HG03280 (cell line): Measurements from ENCODE around the gene C13orf46.

Experiments used
- ATAC-seq: cut with Tn5 transposase; IDR thresholded peaks from one replicate; pipeline ENCODE4 v1.9.1; 2021; ENCODE audit warnings: mild to moderate bottlenecking, moderate library complexity; ENCODE audit not compliant: unreplicated experiment

Gene C13orf46

DNA sequence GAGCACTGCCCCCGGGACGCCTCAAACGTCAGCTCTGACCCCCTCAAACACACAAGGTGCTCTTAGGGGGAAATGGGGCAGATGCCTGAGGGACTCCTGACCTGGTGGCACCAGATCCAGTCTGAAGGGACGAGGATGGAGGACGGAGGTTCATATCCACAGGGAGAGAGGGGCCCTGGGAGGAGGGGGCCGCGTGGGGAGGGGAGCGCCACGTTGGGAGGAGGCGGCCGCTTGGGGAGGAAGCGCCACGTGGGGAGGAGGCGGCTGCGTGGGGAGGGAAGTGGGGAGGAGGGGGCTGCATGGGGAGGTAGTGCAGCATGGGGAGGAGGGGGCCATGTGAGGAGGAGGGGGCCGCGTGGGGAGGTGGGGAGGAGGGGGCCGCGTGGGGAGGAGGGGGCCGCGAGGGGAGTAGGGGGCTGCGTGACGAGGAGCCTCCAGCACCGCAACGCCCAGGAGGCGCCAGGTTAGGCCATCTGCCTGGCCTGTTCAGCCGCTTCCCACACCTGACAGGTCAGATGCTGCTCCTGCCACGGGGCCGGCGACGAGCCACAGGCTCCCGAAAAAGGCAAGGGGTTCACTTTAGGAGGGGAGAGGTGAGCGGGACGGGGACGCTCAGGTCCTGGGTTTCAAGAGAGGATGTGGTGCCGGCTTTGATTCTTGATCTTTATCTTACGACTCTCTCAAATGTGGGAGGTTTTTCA lies 36.7 kb upstream of the C13orf46 start:
- ATAC-seq, result no peak

DNA sequence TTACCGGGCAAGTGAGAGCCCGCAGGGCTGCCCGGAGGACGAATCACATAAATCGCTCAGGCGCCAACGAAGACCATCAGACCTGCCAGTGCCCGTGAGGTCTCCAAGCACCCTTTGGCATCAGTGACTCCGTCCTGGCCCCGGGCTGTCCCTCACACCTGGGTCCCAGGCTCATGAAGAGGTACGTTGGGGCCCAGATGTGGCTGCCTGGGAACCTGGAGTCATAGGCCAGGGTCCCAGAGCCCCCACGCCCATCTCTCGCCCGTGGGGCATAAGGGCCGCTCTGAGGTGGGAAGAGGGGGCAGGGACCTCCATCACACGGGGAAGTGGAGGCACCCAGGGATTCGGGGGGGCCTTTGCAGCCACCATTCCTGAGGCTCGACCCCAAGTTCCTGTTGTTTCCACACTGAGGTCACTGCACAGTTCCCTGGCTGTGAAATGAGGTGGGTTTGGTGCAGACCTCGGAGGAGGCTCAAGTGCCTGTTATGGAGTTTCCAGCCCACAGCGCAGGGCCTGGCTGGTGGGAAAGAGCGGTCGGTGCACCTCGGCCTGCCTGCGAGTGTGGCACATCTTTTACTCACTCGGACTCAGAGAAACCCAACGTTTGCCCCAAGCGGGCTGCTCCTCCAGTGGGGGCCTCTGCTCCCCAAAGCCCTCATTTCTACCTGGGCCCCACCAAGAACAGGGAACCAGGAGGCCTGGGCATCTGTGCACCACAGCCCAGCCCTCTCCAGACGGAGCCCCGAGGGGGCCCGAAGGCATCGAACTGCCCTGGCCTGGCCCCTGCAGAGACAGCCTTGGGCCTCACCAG lies 35.9 kb upstream of the C13orf46 start:
- no peak for ATAC-seq

DNA sequence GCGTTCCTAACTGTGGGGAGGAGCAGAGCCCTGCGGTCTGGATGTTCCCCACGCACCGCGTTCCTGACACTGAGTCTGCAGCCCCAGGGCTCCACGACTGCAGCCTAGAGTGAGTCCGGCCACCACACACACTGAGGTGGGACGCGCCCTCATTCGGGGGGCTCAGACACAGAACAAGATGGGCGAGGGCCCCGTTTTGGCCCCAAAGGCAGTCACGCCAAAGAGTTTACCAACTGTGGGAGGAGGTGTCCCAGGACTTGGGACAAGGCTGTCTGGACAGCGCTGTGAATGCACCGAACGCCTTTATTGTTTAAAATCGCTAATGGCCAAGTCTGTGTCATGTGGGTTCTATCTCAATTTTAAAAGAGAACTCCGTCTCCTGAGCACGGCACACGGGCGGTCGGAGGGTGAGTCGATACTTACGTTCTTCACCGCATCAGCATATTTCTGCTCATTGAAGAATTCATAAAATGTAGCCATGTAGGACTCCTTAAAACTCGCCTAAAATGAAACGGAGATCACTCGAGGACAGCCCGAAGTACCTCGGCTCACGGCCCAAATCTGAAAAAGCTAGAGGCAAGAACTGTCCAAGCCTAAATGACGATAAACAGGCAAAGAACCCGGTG lies 35.2 kb upstream of the C13orf46 start:
- no peak for ATAC-seq

GRCh38 chr13:114007566-114007965 lies 33.7 kb upstream of the C13orf46 start:
- no peak for ATAC-seq

GRCh38 chr13:114005206-114005724 lies 31.4 kb upstream of the C13orf46 start:
- ATAC-seq, result no peak

- no peak for ATAC-seq
Measured at GRCh38 chr13:114004420-114005205, 30.7 kb upstream of the C13orf46 start.

DNA sequence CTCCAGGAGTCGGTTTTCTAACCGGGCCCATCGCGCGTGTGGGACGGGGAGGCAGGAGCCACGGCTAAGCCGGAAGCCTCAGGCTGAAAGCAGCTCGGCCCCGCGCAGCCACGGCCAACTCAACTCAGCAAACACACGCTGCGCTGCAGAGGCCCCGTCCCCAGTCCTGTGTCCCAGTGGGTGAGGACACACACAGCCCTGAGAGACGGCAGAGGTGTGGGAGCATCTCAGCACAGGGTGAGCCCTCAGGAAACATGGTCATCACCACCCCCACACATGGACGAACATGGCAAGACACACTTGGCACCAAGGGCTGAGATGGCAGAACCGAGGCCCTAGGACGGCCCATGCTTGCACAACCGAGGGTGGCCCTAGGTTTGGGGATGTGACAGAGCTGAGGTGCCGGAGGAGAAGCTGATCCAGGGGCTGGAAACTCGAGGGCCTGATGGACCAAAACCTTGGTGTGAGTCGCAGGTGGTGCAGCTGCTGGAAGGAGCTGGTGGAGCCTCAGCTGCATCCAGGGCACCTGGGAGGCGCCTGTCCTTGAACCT lies 29.0 kb upstream of the C13orf46 start:
- ATAC-seq, result no peak

GRCh38 chr13:114002009-114002544 lies 28.2 kb upstream of the C13orf46 start:
- ATAC-seq, result no peak

DNA sequence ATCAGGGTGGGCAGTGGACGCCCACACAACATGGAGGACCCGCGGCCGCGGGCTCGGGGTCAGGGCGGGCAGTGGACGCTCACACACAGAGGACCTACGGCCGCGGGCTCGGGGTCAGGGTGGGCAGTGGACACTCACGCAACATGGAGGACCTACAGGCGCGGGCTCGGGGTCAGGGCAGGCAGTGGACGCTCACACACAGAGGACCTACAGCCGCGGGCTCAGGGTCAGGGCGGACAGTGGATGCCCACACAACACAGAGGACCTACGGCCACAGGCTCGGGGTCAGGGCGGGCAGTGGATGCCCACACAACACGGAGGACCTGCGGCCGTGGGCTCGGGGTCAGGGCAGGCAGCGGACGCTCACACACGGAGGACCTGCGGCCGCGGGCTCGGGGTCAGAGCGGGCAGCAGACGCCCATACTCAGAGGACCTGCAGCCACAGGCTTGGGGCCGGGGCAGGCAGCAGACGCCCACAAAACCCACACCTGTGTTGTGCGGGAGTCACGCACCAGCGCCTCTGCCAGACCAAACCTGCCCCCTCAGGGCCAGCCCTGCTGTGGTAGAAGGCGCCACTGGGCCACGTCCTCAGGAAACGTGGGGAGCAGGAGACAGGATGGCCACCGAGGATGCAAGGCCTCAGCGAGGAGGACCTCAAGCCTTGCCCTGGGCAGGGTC lies 27.6 kb upstream of the C13orf46 start:
- ATAC-seq, result no peak

DNA sequence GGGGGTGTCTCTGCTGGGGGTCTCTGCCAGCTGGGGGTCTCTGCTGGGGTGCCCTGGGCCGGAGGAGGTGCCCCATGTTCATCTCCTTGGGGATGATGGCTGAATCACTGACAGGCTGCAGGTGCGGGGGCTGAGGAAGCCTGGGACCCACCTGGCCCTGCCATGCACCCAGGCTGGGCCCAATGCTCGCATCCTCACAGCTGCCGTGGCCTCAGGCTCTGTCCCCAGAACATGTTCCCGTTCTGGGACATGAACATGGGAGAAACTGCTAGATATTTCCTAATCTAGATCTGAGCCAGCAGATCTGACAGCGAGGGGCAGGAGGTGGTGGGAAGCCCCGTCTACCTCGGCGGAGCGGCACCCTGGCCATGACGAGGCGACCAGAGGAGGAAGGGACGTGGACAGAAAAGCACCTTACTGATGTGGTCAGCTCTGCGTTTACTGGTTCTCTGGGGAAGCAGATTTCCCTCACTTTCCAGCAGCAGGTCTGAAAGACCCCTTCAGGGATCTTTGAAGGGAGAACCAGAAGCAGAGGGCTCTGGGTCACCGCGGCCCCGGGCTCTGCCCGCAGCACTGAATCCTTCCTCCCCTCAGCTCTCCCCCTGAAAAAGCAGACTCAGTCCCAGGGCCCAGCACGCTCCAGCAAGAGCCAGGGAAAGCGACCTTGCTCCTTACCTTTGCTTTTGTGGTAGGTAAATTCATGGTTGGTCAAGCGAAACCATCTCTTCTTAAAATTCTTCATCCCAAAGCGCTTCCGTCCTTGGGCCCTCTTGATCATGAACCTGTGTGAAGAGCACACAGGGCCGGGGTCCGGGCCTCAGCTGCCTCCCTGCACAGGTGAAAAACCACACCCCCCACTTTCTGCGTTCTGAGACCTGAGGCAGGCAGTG lies 26.5 kb upstream of the C13orf46 start:
- ATAC-seq, result no peak

DNA sequence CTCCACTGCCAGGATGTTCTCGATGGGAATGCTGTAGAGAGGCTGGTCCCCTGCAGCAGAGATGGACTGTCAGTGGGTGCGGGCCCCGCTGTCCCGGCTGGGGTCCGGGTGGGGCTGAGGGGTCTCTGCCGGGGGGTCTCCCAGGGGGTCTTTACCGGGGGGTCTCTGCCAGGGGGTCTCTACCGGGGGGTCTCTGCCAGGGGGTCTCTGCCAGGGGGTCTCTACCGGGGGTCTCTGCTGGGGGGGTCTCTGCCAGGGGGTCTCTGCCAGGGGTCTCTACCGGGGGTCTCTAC lies 25.7 kb upstream of the C13orf46 start:
- ATAC-seq, result no peak

DNA sequence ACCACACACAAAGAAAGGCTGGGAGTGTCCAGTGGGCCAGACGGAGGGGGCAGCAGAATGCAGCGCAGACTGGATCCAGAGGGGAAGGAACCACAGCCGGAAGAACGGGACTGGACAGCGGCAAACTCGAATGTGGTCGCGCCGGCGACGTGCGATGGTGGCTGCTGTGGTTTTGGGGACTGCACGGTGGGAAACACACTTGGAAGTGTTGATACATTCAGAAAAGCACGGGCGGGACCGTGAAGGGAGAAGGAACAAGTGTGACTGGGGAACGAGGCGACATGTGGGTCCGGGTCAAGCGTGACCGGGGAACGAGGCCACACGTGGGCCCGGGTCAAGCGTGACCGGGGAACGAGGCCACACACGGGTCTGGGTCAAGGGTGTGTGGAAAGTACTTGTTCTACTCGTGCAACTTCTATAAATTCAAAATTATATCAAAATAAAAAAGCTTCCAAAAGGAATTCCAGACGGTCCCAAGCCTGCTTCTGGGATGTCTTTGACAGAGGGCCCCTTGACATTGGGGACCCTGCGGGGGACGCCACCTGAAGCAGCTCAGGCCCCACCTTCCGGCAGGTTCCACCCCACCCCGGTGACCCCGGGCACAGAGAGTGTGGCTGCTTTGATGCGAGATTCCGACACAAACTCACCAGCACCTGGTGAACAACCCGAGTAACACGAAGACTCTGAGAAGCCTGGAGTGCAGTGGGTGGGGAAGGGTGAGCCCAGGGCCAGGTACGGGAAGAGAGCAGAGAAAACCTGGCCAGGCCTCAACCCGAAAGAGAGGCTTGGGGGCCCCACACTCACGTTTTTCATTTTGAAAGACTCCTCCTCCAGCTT lies 25.1 kb upstream of the C13orf46 start:
- no peak for ATAC-seq

GRCh38 chr13:113997845-113998751 lies 24.2 kb upstream of the C13orf46 start:
- ATAC-seq, result no peak

DNA sequence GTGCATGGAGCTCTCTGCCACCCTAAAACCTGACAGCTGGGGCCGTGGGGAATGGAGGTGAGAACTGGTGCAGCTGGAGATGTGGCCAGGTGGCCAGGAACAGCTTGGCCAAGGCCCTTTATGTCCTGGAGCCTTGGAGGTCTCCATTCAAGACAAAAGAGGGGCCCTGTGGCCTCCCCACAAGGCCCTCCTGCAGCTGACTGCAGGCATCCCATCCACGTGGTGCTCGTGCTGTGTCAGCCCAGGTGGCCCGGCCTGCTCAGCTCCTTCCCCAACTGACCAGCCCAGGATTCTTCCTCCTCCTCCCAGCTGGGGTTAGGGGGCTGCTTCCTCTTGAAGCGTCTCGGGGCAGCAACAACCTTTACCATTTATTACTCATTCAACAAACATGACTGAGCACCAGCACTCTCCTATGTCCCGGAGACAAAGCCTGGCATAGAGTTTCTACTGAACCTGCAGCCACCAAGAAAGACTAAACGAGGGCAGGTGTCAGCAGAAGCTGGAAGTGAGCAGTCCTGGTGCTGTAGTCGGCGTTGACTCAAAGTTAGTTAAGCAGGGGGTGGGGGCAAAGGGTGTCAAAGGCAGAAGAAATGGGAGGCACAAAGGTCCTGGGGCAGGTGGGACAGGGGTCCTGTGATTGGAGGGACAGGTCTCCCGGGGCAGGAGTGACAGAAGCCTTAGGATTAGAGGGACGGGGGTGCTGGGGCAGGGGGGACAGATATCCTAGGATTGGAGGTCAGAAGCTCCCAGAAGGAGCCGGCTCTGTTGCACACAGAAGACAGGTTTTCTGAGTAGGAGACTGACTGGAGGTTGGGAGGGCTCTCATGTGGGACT lies 23.3 kb upstream of the C13orf46 start:
- ATAC-seq, result no peak

DNA sequence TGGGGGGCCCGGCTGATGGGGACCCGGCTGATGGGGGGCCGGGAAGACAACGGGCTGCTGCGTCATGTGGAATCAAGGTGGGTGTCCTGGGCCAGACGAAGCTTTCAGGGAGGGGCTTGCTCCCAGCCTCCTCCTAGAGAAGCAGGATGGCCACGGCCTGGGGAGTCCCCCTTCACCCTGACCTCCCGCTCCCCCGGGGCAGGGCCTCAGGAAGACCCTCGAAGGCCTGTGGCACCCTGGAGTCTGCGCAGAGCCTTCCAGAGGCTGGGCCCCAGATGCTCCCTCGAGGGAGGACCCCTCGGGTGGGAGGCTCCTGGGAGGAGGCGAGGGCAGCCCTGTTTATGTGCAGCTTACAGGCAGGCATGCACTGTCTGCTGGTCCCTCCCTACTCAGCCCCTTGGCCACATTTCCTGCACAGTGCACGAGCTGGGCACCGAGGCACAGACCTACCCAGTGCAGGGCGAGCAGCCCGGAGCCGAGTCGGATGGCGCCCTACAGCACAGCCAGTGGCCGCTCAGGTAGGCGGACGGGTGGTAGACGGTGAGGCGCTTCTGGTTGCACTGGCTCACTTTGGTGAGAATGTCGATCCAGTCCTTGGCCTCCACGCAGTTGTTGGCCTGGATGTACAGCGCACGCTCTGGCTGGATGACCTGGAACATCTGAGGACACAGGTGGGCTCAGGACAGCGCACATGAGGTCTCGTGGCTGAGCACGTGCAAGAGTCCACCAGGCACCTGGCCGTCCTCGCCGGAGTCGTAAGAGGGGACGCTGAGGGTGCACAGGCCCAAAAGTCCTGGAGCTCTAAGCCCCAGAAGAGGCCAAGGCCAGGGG lies 22.4 kb upstream of the C13orf46 start:
- no peak for ATAC-seq
